Measurements from ENCODE around the gene CSTPP1. TPM values are rescaled to one million over a fixed set of nuclear protein-coding genes. Genes with fewer than 3 reads are reported as not detected.

The CSTPP1 gene
- total and polyA plus RNA-seq, 2 donors (not counting 3 experiments of a cell fraction or from before 2014, with no cell fraction given), result 25.9 to 38.2 TPM

- Histone ChIP-seq H3K9ac (replicated peaks; ENCODE audit: extremely low read depth, insufficient read depth, low read length) (no peak overlapping the region), H3K27me3 (ENCODE audit: control insufficient read depth in 2 of 2, insufficient read depth in 2 of 2, low read length in 2 of 2) (no peaks in the 10 kb centered on the region), H3K4me2 (ENCODE audit: insufficient read depth, low read length) (no peak overlapping the region), H3K4me3 (replicated peaks in 1 of 3; ENCODE audit: insufficient read depth in 1 of 3, low read depth in 1 of 3, low read length in 3 of 3) (no peak overlapping the region), H4K20me1 (replicated peaks; ENCODE audit: control insufficient read depth, extremely low read depth, insufficient read depth, low read length) (no peaks in the 10 kb centered on the region), H2AFZ (ENCODE audit: low read depth, low read length) (no peak overlapping the region), H3K36me3 (ENCODE audit: control insufficient read depth in 2 of 2, extremely low read depth in 1 of 2, insufficient read depth in 2 of 2, low read length in 2 of 2) (no peaks in the 10 kb centered on the region), H3K27ac (ENCODE audit: insufficient read depth, low read depth, low read length) (no peak overlapping the region), H3K9me3 (replicated peaks; ENCODE audit: control insufficient read depth, insufficient read depth, low read length) (no peaks in the 10 kb centered on the region), H3K79me2 (ENCODE audit: control insufficient read depth, insufficient read depth, low read length) (no peaks in the 10 kb centered on the region), H3K9me1 (replicated peaks; ENCODE audit: control insufficient read depth, extremely low read depth, insufficient read depth, low read length) (peaks cover 2% of the 10 kb centered on the region), H3K4me1 (ENCODE audit: control insufficient read depth, extremely low read depth, insufficient read depth, low read length) (no peaks in the 10 kb centered on the region)
- FAIRE-seq, result no peak
- no TSS peak for BruUV-seq (replicated peaks)
- ChIA-PET CTCF (interaction anchor here (0.9 to 1.3 kb wide), 4 partner anchors 10 to 78 kb away, joined by 3 read pairs; no protein-coding TSS in a partner anchor), POLR2A (no interaction called here)
- no peak for TF ChIP-seq CTCF (IDR thresholded peaks at IDR 0.05; ENCODE audit: extremely low read depth in 1 of 2, insufficient read depth in 1 of 2, low read depth in 1 of 2, low read length in 2 of 2)
- DNase-seq (ENCODE audit: low read depth, low spot score), result no peak
- intact Hi-C loops (cut with micrococcal nuclease) (no loop called here), dilution Hi-C loops (cut with MboI; ENCODE audit: extremely low pct_ligation_motif_present, low sequenced_read_pairs) (no loop called here)
Measured at GRCh38 chr11:46984987-46985386, 48.4 kb downstream of the CSTPP1 start.

GRCh38 chr11:46987183-46987582, 50.6 kb downstream of the CSTPP1 start:
- ChIA-PET POLR2A (no interaction called here), CTCF (no interaction called here)
- Histone ChIP-seq H3K4me3 (replicated peaks in 1 of 3; ENCODE audit: insufficient read depth in 1 of 3, low read depth in 1 of 3, low read length in 3 of 3) (no peak overlapping the region), H3K27ac (ENCODE audit: insufficient read depth, low read depth, low read length) (no peak overlapping the region), H3K79me2 (ENCODE audit: control insufficient read depth, insufficient read depth, low read length) (no peaks in the 10 kb centered on the region), H3K4me1 (ENCODE audit: control insufficient read depth, extremely low read depth, insufficient read depth, low read length) (no peaks in the 10 kb centered on the region), H3K27me3 (ENCODE audit: control insufficient read depth in 2 of 2, insufficient read depth in 2 of 2, low read length in 2 of 2) (no peaks in the 10 kb centered on the region), H3K4me2 (ENCODE audit: insufficient read depth, low read length) (no peak overlapping the region), H3K9me3 (replicated peaks; ENCODE audit: control insufficient read depth, insufficient read depth, low read length) (no peaks in the 10 kb centered on the region), H4K20me1 (replicated peaks; ENCODE audit: control insufficient read depth, extremely low read depth, insufficient read depth, low read length) (no peaks in the 10 kb centered on the region), H2AFZ (ENCODE audit: low read depth, low read length) (no peak overlapping the region), H3K36me3 (ENCODE audit: control insufficient read depth in 2 of 2, extremely low read depth in 1 of 2, insufficient read depth in 2 of 2, low read length in 2 of 2) (no peaks in the 10 kb centered on the region), H3K9ac (replicated peaks; ENCODE audit: extremely low read depth, insufficient read depth, low read length) (no peak overlapping the region), H3K9me1 (replicated peaks; ENCODE audit: control insufficient read depth, extremely low read depth, insufficient read depth, low read length) (no peaks in the 10 kb centered on the region)
- TF ChIP-seq POLR2A (IDR thresholded peaks at IDR 0.05; ENCODE audit: low read depth, low read length) (no peak), EZH2 (IDR thresholded peaks at IDR 0.05; ENCODE audit: borderline replicate concordance, low read depth, low read length, severe bottlenecking) (no peak), FOS (IDR thresholded peaks at IDR 0.05; ENCODE audit: borderline replicate concordance, insufficient read depth, low read length) (no peak), POLR2AphosphoS5 (IDR thresholded peaks at IDR 0.05; ENCODE audit: insufficient read depth, low read depth, low read length) (no peak), CTCF (IDR thresholded peaks at IDR 0.05; ENCODE audit: extremely low read depth in 1 of 2, insufficient read depth in 1 of 2, low read depth in 1 of 2, low read length in 2 of 2) (no peak), GATA2 (IDR thresholded peaks at IDR 0.05; ENCODE audit: insufficient read depth, insufficient read length, low read depth, low read length) (no peak), MAX (IDR thresholded peaks at IDR 0.05; ENCODE audit: insufficient read depth, insufficient read length) (no peak), JUN (IDR thresholded peaks at IDR 0.05; ENCODE audit: borderline replicate concordance, insufficient read depth, insufficient read length, low read depth) (no peak), MYC (IDR thresholded peaks at IDR 0.05; ENCODE audit: low read depth, low read length) (no peak)
- intact Hi-C loops (cut with micrococcal nuclease), result no loop called here
- FAIRE-seq, result no peak
- dilution Hi-C loops (cut with MboI; ENCODE audit: extremely low pct_ligation_motif_present, low sequenced_read_pairs), result no loop called here
- BruUV-seq (replicated peaks), result no TSS peak
- no peak for DNase-seq (ENCODE audit: low read depth, low spot score)

Measured in endothelial cell of umbilical vein (primary cell).